HG03103 (cell line): ENCODE data around the gene BTN3A1.
"Not testable (repeated sequence)": the region's sequence is repeated elsewhere in the genome, so short reads cannot be mapped to it uniquely, and the experiment has no call there.

ENCODE experiments used
- ATAC-seq: cut with Tn5 transposase; IDR thresholded peaks from one replicate; pipeline ENCODE4 v1.9.1; 2021; ENCODE audit warnings: low read depth; ENCODE audit not compliant: unreplicated experiment

Gene BTN3A1

GRCh38 chr6:26438000-26438399, 35.9 kb downstream of the BTN3A1 start:
- ATAC-seq: no peak

DNA sequence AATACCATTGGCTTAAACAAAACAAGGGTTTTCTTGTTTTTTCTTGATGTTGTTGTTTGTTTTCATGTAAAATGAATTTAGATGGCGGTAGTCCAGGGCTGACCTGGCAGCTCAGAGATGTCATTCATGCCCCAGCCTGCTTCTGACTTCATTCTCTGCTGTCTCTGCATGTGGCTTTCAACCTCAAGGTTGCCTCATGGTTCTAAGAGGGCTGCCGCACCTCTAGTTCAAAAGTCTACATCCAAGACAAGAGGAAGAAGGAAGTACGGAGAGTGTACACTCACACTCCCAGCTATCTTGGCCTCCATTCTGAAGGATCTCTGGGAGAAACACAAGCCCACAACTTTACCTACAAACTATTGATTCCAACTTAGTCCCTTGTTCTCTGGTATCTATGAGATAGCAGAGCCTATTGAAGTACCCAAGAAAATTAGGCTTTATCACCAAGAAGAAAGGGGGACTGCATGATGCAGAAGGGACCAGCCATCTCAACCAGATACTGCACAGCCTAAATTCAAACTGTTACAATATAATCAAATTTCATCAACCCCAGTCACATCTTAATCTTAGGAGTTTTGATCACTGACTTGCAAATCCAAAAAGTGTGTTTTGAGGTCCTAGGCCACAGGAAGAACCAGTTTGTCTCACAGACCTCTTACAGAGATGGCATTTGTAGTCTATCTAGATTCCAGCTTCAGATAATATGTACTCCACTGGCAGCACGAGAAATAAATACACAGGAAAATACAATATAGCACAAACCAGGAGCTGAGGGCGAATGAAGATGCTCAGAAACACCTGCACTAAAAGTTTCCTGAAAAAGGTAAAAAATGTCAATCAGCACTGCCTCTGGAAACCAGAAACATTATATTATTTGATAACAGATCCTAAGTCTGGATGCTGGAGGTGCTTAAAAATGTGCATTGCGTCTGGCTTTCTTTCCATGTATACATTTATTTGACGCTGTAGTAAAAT, 37.4 kb downstream of the BTN3A1 start:
- no peak for ATAC-seq

DNA sequence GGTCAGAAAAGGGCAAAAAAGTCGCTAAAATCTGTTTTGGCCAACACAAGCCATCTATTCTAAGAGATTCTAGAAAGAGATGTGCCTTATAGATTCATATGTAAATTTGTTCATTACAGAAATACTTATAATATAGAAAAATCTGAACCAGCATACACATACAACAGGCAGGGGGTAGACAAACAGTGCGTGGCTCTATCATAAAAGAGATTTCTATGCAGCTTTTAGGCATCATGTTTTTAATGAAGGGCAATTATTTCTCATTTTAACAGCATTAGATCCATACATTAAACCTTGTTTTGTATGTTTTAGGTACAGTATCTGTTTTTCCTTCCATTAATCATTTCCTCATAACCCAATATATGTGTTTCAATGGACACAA, 38.9 kb downstream of the BTN3A1 start:
- no peak for ATAC-seq

DNA sequence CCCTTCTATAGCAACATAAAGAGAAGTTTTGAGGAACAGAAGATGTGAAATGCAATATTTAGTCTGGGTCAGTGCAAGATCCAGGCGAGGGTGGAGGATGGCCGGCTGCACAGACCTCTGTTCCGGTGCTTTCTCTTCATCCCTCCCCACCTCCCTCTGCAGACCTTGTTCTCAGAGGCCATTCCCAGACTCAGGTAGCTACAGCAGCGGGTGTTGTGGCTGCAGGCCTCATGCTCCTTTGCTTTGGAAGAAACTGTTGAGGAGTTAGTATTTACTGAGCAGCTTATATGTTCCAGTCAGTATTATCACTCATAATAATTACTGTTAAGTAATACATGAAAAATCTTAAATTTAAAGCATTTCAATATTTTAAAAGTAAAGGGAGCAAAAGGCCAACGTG, 39.9 kb downstream of the BTN3A1 start:
- no peak for ATAC-seq

- no peak for ATAC-seq
Measured at GRCh38 chr6:26445934-26446667, 44.0 kb downstream of the BTN3A1 start.

GRCh38 chr6:26447257-26447656, 45.2 kb downstream of the BTN3A1 start:
- ATAC-seq: no peak

DNA sequence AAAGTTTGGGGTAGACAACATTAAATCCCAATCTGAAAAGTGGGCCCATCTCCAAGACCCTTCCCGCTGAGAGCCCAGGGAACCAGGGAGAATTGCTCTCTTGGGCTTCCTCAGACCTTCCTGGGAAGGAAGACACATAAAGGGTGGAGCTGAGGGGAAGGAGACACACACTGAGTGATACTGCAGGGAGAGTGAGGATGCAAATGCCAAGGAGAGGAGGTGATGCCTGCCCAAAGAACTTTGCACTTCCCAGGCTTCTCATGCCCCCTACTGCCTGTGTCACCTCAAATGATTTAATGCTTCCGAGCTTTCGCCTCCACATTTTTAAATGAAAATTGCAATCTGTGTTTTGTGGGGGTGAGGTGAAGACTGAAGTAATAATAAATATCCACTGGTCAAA, 48.2 kb downstream of the BTN3A1 start:
- ATAC-seq: no peak

DNA sequence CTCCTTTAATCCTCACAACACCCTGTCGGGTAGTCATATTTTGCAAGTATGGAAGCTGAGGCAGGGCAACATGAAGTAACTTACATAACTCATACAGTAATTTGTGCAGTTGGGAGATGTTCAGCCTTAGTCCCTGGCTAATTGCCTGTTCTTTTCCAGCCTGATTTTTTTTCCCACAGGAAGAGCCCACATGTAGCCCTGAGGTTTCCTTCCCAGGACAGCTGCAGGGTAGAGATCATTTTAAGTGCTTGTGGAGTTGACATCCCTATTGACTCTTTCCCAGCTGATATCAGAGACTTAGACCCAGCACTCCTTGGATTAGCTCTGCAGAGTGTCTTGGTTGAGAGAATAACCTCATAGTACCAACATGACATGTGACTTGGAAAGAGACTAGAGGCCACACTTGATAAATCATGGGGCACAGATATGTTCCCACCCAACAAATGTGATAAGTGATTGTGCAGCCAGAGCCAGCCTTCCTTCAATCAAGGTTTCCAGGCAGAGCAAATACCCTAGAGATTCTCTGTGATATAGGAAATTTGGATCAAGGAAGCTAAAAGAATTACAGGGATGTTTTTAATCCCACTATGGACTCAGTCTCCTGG, 50.7 kb downstream of the BTN3A1 start:
- no peak for ATAC-seq

- ATAC-seq: no peak
Measured at GRCh38 chr6:26454631-26455030, 52.6 kb downstream of the BTN3A1 start.

- no peak for ATAC-seq
Measured at GRCh38 chr6:26455357-26455970, 53.4 kb downstream of the BTN3A1 start.

- peak; percentile 23 for ATAC-seq
Measured at GRCh38 chr6:26457264-26457805, 55.3 kb downstream of the BTN3A1 start.

GRCh38 chr6:26457806-26458688, 56.0 kb downstream of the BTN3A1 start, which contains the start of gene BTN2A1:
TSS of gene BTN2A1 (plus strand) at chr6:26457955. CDS start at chr6:26458637, 682 bp downstream.
- peak; percentile 90 for ATAC-seq

DNA sequence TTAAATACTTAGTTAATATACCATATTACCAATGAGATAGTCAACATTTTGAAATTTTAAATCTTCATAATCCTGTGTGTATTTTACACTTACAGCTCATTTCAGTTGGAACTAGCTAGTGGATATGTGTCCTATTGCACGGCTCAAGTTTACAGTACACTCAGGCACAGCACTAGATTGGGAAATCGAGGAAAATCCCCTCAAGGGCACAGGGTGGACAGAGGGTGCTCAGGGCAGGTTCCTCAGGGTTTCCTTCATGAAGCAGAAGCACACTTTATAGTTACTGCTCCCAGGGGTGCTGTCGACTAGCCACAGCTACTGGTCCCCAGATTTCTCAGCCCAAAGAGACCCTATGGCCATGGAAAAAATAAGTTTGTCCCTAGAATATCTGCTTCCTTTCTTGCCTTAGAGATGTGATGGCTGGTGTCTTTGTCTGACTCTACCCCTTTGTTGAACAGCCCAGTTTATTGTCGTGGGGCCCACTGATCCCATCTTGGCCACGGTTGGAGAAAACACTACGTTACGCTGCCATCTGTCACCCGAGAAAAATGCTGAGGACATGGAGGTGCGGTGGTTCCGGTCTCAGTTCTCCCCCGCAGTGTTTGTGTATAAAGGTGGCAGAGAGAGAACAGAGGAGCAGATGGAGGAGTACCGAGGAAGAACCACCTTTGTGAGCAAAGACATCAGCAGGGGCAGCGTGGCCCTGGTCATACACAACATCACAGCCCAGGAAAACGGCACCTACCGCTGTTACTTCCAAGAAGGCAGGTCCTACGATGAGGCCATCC, 57.1 kb downstream of the BTN3A1 start:
- no peak for ATAC-seq

- not testable (repeated sequence) for ATAC-seq
Measured at GRCh38 chr6:26461353-26461752, 59.3 kb downstream of the BTN3A1 start.

DNA sequence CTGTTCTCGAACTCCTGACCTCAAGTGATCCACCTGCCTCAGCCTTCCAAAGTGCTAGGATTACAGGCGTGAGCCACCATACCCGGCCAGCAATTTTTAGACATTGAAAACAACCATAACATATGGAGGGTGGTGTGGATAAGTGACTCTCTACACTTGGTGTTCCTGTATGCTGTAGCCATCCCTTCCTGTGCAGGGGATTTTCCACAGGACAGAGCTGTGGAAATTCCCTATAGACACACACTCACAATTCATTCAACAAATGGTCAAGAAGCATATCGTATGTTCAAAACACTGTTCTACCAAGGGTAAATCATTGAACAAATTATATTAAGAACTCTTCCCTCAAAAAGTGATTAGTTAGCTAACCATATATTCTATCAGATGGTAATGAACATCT, 61.9 kb downstream of the BTN3A1 start:
- ATAC-seq: no peak

GRCh38 chr6:26464416-26465131, 62.5 kb downstream of the BTN3A1 start:
- no peak for ATAC-seq
